HG03521 (cell line): ENCODE data around the gene NLN.
"Not testable (repeated sequence)": the region's sequence is repeated elsewhere in the genome, so short reads cannot be mapped to it uniquely, and the experiment has no call there.

Source experiments
- ATAC-seq: cut with Tn5 transposase; IDR thresholded peaks from one replicate; pipeline ENCODE4 v1.9.1; 2021; ENCODE audit warnings: mild to moderate bottlenecking, moderate library complexity; ENCODE audit not compliant: unreplicated experiment

Gene NLN

DNA sequence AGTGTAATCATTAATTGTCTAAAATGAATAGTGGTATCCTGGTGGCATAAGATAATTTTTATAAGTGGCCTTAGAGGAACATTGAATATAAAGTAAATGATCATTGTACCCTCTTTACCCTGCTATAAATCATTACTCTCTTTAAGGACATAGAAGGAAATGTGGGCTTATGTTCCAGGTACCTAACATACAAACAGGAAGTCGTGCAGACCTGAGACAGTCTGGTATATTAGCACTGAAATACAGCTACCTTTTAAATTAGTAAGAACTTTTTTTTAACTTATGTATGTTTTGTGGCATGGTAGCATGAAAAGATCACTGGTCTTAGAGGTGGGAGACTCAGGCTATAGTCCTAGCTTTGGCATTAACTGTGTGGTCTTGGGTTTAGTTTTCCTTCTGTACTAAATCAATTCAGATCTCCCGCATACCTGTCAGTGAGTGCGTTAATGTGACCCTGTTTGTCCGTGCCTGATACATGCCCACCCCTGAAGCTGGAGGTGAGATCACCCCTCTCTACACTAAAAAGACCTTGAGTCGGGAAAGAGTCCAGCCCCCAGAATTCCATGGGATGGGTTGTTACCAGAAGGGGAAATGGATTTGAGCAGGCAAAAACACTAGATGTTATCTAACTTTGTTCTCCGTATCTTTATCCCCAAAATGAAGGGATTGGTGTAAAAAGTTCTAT, 145.0 kb downstream of the NLN start:
- ATAC-seq = no peak

DNA sequence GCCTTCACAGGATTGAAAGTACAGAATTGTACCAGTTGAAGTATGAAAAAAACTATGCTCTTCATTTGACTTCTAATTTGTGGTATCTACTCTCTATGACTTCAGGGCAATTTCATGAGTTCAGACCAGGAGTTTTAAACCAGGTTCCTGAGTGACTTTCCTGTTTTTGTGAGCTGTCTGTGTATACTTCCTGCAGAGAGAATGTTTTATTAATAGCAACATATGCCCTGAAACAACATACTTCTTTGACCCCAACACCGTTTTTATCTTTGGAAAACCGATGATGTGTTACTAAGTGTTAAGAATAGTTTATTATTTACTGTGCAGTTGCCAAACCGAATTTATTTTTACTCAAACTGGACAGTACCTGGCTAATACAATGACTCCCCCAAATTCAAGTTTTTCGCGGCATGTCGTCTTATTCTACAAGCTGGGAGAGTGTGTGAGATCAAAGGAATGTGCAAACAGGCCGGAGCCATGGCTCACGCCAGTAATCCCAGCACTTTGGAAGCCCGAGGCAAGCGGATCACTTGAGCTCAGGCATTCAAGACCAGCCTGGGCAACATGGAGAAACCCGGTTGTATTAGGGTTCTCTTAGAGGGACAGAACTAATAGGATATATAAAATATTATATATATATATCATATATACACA, 145.7 kb downstream of the NLN start:
- ATAC-seq = no peak

DNA sequence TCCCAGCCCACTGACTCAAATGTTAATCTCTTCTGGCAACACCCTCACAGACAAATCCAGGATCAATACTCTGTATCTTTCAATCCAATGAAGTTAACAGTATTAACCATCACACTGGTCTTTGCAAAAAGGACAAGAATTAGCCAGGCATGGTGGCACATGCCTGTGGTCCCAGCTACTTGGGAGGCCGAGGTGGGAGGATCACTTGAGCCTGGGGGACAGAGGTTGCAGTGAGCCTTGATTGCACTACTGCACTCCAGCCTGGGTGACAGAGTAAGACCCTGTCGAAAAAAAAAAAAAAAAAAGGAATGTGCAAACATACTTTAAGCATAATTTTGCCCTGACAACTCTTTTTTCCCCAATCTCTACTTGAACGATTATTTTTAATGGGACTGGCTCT, 146.5 kb downstream of the NLN start:
- ATAC-seq = no peak

DNA sequence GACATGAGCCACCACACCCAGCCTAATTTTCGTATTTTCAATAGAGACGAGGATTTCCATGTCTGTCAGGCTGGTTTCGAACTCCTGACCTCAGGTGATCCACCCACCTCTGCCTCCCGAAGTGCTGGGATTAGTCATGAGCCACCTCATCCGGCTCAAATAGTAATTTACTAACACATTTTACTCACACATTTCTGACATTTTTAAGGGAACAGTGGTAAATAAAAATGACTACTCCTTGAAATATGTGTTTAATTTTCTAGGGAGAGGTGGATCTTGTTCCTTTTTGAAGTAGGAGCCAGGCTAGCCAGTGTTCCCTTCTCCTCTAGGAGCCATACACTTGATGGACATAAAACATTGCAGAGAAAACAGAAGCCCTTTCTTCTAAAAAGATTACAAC, 149.2 kb downstream of the NLN start:
- ATAC-seq = no peak

- not testable (repeated sequence) for ATAC-seq
Observed at GRCh38 chr5:65871776-65872175, 149.8 kb downstream of the NLN start.

- no peak for ATAC-seq
Observed at GRCh38 chr5:65873181-65873750, 151.3 kb downstream of the NLN start.

GRCh38 chr5:65874241-65874640, 152.2 kb downstream of the NLN start:
- no peak for ATAC-seq

DNA sequence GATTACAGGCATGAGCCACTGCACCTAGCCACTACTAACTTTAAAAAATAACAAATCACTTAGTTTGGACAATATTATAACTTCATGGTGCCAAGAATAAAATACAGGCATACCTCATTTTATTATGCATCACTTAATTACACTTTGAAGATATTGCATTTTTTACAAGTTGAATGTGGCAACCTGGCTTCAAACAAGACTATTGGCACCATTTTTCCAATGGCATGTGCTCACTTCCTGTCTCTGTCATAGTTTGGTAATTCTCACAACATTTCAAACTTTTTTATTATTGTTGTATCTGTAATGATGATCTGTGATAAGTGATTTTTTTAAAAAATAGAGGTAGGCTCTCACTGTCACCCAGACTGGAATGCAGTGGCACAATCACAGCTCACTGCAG, 154.5 kb downstream of the NLN start:
- ATAC-seq = no peak

DNA sequence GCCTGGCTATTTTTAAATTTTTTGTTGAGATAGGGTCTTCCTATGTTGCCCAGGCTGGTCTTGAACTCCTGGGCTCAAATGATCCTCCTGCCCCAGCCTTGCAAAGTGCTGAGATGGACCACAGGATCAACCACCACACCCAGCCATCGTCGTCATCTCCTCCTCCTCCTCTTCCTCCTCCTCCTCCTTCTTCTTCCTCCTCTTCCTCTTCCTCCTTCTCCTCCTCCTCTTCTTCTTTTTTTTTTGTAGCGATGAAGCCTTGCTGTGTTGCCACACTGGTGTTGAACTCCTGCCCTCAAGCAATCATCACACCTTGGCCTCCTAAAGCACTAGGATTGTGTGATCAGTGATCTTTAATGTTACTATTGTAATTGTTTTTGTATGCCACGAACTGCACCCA, 155.0 kb downstream of the NLN start:
- no peak for ATAC-seq
